Body of pancreas (tissue), 4 donors: ENCODE data around the gene MYH14. TPM values are rescaled to one million over a fixed set of nuclear protein-coding genes. Genes with fewer than 3 reads are reported as not detected.
A peak's percentile ranks its signal among the peaks of the same experiment; 100 is the strongest.
"Not testable (repeated sequence)": the region's sequence is repeated elsewhere in the genome, so short reads cannot be mapped to it uniquely, and the experiment has no call there.

Experiments
- ATAC-seq: fragments of 150-250 bp; one replicate; pipeline ENCODE4 v1.9.1; 2016
- DNase-seq, 4 donors: peaks; one replicate each; pipeline ENCODE4 v3.0.0-alpha.2; 2019
- H3K27ac ChIP-seq, 4 donors: fragments of 200-600 bp; sonication (generic); 1 replicate in 3 of 4; 2 replicates in 1 of 4; pipeline versions ENCODE4 v1.5.1 to v1.6.1; 2016 to 2019; ENCODE audit warnings: mild to moderate bottlenecking in 1 of 4, mixed read lengths in 1 of 4, moderate library complexity in 1 of 4
- H3K27me3 ChIP-seq, 2 donors: fragments of 200-600 bp; sonication (generic); one replicate each; pipeline ENCODE4 v1.6.0; 2016; ENCODE audit warnings: mild to moderate bottlenecking in 1 of 2
- H3K36me3 ChIP-seq, 2 donors: fragments of 200-600 bp; sonication (generic); replicated peaks in 1 of 2; 2 replicates each; pipeline ENCODE4 v1.5.1; 2016; ENCODE audit warnings: low read depth in 2 of 2; ENCODE audit not compliant: insufficient read depth in 1 of 2
- H3K4me1 ChIP-seq: fragments of 200-600 bp; sonication (generic); one replicate; pipeline ENCODE4 v1.6.0; 2016
- H3K4me3 ChIP-seq, 2 donors: fragments of 200-600 bp; sonication (generic); 1 replicate in 1 of 2; 2 replicates in 1 of 2; pipeline ENCODE4 v1.5.1; 2016 to 2019
- H3K9me3 ChIP-seq, 3 donors: fragments of 200-600 bp; sonication (generic); 1 replicate in 2 of 3; 2 replicates in 1 of 3; pipeline ENCODE4 v1.5.1; 2016
- CTCF ChIP-seq, 7 experiments: fragments of 450-650 bp in 4 of 7; fragments of 200-600 bp in 3 of 7; sonication (generic) in 3 of 7; IDR thresholded peaks; one replicate each; pipeline ENCODE4 v1.5.1; 2016 to 2019; ENCODE audit warnings: antibody characterized with exemption in 7 of 7
- POLR2A ChIP-seq, 3 donors: fragments of 450-650 bp; IDR thresholded peaks; one replicate each; pipeline ENCODE4 v1.6.1; 2016; ENCODE audit warnings: antibody characterized with exemption in 3 of 3, mild to moderate bottlenecking in 2 of 3
- WGBS, 2 donors: methylation state at CpG; one replicate each; pipeline ENCODE4 v1.1.5; 2017; 5-methylcytosine and 5-hydroxymethylcytosine counted together
- intact Hi-C: fragments of 100-400 bp; cut with DNase I; formaldehyde crosslinking; loops from one replicate; pipeline ENCODE4 v1.15.1; 2023
- total RNA-seq, 2 donors: library from RNA; depleted of rRNA; stranded (reverse); fragments of >200 nt; gene quantifications; one replicate each; pipeline ENCODE4 v1.1.0, GENCODE V29; 2016

The MYH14 gene
- total RNA-seq, 2 donors from 2014 or later, result 40.9 to 61.2 TPM

GRCh38 chr19:50344661-50345318 lies 141.4 kb downstream of the MYH14 start:
- no peak overlapping the region for H3K27ac ChIP-seq
- WGBS, 2 donors, result 71 to 85% methylated on average over 8 of the region's 8 CpGs
- intact Hi-C loops, result no loop called here
- H3K27me3 ChIP-seq, result no peaks in the 10 kb centered on the region
- ATAC-seq (no peak), DNase-seq (no peak)
- peaks cover 0 to 5% (median 0%) of the 10 kb centered on the region in 3 donors for H3K9me3 ChIP-seq
- H3K4me1 ChIP-seq, result peaks cover 9% of the 10 kb centered on the region
- no peak overlapping the region for H3K4me3 ChIP-seq
- no peaks in the 10 kb centered on the region for H3K36me3 ChIP-seq
- TF ChIP-seq CTCF (IDR thresholded peaks at IDR 0.05), result no peak
- no peak for TF ChIP-seq POLR2A (IDR thresholded peaks at IDR 0.05)

GRCh38 chr19:50347089-50347581 lies 143.7 kb downstream of the MYH14 start:
- 58 to 73% methylated on average over 8 of the region's 8 CpGs for WGBS, 2 donors
- ATAC-seq, result not testable (repeated sequence)

GRCh38 chr19:50349277-50350057 lies 146.0 kb downstream of the MYH14 start:
- DNase-seq (no peak), ATAC-seq (no peak)
- 72 to 84% methylated on average over 17 to 22 of the region's 22 CpGs for WGBS, 2 donors
- Histone ChIP-seq H3K27ac (peak overlapping the region in 1 of 4 donors; percentile 15), H3K4me1 (peaks cover 9% of the 10 kb centered on the region), H3K4me3 (no peak overlapping the region), H3K27me3 (no peaks in the 10 kb centered on the region), H3K36me3 (no peaks in the 10 kb centered on the region), H3K9me3 (peaks cover 0 to 5% (median 0%) of the 10 kb centered on the region in 3 donors)
- TF ChIP-seq CTCF (IDR thresholded peaks at IDR 0.05) (no peak), POLR2A (IDR thresholded peaks at IDR 0.05) (no peak)
- intact Hi-C loops, result no loop called here

More at GRCh38 chr19:50347089-50347581, 143.7 kb downstream of the MYH14 start:
- H3K27me3 ChIP-seq, intact Hi-C loops, H3K4me1 ChIP-seq, H3K4me3 ChIP-seq, DNase-seq, H3K36me3 ChIP-seq, H3K9me3 ChIP-seq: not testable (repeated sequence)
- peak overlapping the region in 2 of 4 donors; percentile 12 to 24 for H3K27ac ChIP-seq

GRCh38 chr19:50352242-50352641 lies 148.8 kb downstream of the MYH14 start:
- WGBS, 2 donors, result 59 to 70% methylated on average over 2 to 4 of the region's 4 CpGs
- Histone ChIP-seq H3K4me1 (peaks cover 2% of the 10 kb centered on the region), H3K36me3 (no peaks in the 10 kb centered on the region), H3K4me3 (no peak overlapping the region), H3K9me3 (no peaks in the 10 kb centered on the region), H3K27me3 (no peaks in the 10 kb centered on the region), H3K27ac (no peak overlapping the region)
- DNase-seq (no peak), ATAC-seq (no peak)
- TF ChIP-seq CTCF (IDR thresholded peaks at IDR 0.05), result no peak
- no peak for TF ChIP-seq POLR2A (IDR thresholded peaks at IDR 0.05)
- intact Hi-C loops, result no loop called here

- H3K27me3 ChIP-seq, H3K4me3 ChIP-seq, intact Hi-C loops, DNase-seq, ATAC-seq, H3K36me3 ChIP-seq, H3K27ac ChIP-seq, H3K9me3 ChIP-seq: not testable (repeated sequence)
- peaks cover 12% of the 10 kb centered on the region for H3K4me1 ChIP-seq
- WGBS, 2 donors, result 92 to 94% methylated on average over 7 of the region's 7 CpGs
Measured at GRCh38 chr19:50353487-50353880, 150.1 kb downstream of the MYH14 start.
